BE2C (cell line): ENCODE results near the gene UBE2G1.

ENCODE experiments used
- DNase-seq: peaks from one replicate; pipeline ENCODE4 v3.0.0-alpha.2; 2020
- H3K27me3 ChIP-seq: fragments of 250-450 bp; sonication (Bioruptor Pico); 2 replicates; pipeline ENCODE4 v1.5.1; 2020; ENCODE audit warnings: mild to moderate bottlenecking
- H3K36me3 ChIP-seq: fragments of 250-450 bp; sonication (Bioruptor Pico); 2 replicates; pipeline ENCODE4 v1.5.1; 2020; ENCODE audit warnings: mild to moderate bottlenecking
- H3K4me1 ChIP-seq: fragments of 250-450 bp; sonication (Bioruptor Pico); 2 replicates; pipeline ENCODE4 v1.5.1; 2020
- H3K4me3 ChIP-seq: 2 replicates; pipeline ENCODE4 v1.5.1; 2011; ENCODE audit warnings: low read depth, low read length
- H3K9me3 ChIP-seq: fragments of 250-450 bp; sonication (Bioruptor Pico); 2 replicates; pipeline ENCODE4 v1.5.1; 2020
- TF ChIP-seq, protein P1 (sequence below): IDR thresholded peaks from 2 replicates; pipeline ENCODE4 v1.5.1; 2012; ENCODE audit warnings: mild to moderate bottlenecking, low read depth, low read length

The UBE2G1 gene

GRCh38 chr17:4364622-4365041 is 1.8 kb downstream of the UBE2G1 start:
- H3K4me1 ChIP-seq, result no peaks in the 10 kb centered on the region
- TF ChIP-seq, protein P1, sequence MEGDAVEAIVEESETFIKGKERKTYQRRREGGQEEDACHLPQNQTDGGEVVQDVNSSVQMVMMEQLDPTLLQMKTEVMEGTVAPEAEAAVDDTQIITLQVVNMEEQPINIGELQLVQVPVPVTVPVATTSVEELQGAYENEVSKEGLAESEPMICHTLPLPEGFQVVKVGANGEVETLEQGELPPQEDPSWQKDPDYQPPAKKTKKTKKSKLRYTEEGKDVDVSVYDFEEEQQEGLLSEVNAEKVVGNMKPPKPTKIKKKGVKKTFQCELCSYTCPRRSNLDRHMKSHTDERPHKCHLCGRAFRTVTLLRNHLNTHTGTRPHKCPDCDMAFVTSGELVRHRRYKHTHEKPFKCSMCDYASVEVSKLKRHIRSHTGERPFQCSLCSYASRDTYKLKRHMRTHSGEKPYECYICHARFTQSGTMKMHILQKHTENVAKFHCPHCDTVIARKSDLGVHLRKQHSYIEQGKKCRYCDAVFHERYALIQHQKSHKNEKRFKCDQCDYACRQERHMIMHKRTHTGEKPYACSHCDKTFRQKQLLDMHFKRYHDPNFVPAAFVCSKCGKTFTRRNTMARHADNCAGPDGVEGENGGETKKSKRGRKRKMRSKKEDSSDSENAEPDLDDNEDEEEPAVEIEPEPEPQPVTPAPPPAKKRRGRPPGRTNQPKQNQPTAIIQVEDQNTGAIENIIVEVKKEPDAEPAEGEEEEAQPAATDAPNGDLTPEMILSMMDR, result no peak
- H3K9me3 ChIP-seq, result no peaks in the 10 kb centered on the region
- peaks cover 5% of the 10 kb centered on the region for H3K36me3 ChIP-seq
- H3K4me3 ChIP-seq, result peak overlapping the region; percentile 68
- DNase-seq, result no peak
- no peaks in the 10 kb centered on the region for H3K27me3 ChIP-seq

DNA sequence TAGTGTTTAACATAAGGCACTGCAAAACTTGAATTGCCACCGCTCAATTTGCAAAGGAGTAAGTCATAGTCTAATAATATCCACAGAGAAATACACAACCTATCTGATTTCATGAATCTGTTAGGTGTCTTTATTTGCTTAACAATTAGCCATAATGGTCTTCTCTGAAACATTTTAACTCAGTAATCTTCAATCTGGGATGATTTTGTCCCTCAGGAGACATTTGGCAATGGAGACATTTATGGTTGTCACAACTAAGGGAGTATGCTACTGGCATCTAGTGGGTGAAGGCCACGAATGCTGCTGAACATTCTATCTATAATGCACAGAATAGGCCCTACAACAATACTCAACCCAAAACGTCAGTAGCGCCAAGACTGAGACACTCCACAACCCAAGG is 4.3 kb downstream of the UBE2G1 start:
- Histone ChIP-seq H3K27me3 (no peaks in the 10 kb centered on the region), H3K4me1 (no peaks in the 10 kb centered on the region), H3K4me3 (no peak overlapping the region), H3K36me3 (peaks cover 5% of the 10 kb centered on the region), H3K9me3 (no peaks in the 10 kb centered on the region)
- DNase-seq, result peak; percentile 6
- TF ChIP-seq, protein P1, result peak; percentile 35

DNA sequence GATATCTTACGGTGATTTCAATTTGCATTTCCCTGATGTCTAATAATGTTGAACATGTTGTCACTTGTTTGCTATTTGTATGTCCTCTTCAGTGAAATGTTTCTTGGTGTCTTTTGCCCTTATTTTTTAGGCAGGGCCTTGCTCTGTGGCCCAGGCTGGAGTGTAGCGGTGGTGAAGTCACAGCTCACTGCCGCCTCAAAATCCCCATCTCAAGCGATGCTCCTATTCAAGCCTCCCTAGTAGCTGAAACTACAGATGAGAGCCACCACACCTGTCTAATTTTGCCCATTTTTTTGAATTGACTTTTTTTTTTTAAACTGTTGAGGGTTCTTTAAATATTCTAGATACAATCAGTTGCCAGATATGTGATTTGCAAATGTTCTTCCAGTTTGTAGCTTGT is 8.3 kb downstream of the UBE2G1 start:
- no peak for DNase-seq
- no peaks in the 10 kb centered on the region for H3K4me1 ChIP-seq

GRCh38 chr17:4357671-4358070 is 8.8 kb downstream of the UBE2G1 start:
- no peak for DNase-seq
- Histone ChIP-seq H3K27me3 (no peaks in the 10 kb centered on the region), H3K4me1 (no peaks in the 10 kb centered on the region), H3K9me3 (no peaks in the 10 kb centered on the region), H3K4me3 (no peak overlapping the region), H3K36me3 (no peaks in the 10 kb centered on the region)
- TF ChIP-seq, protein P1, result no peak

More for the DNA sequence above, 8.3 kb downstream of the UBE2G1 start:
- no peaks in the 10 kb centered on the region for H3K9me3 ChIP-seq
- H3K4me3 ChIP-seq, result no peak overlapping the region
- TF ChIP-seq, protein P1, result no peak
- H3K36me3 ChIP-seq, result no peaks in the 10 kb centered on the region
- H3K27me3 ChIP-seq, result no peaks in the 10 kb centered on the region

- Histone ChIP-seq H3K9me3 (no peaks in the 10 kb centered on the region), H3K27me3 (no peaks in the 10 kb centered on the region), H3K4me3 (no peak overlapping the region), H3K36me3 (no peaks in the 10 kb centered on the region), H3K4me1 (no peaks in the 10 kb centered on the region)
- TF ChIP-seq, protein P1, result no peak
- DNase-seq, result no peak
Observed at GRCh38 chr17:4357030-4357628, 9.3 kb downstream of the UBE2G1 start.

GRCh38 chr17:4354862-4355514 is 11.5 kb downstream of the UBE2G1 start:
- Histone ChIP-seq H3K4me1 (no peaks in the 10 kb centered on the region), H3K4me3 (no peak overlapping the region), H3K36me3 (no peaks in the 10 kb centered on the region), H3K9me3 (no peaks in the 10 kb centered on the region), H3K27me3 (no peaks in the 10 kb centered on the region)
- no peak for DNase-seq
- TF ChIP-seq, protein P1, result no peak
